8988T (cell line): ENCODE measurements around the gene SLC6A3.

Experiments used
- DNase-seq: peaks from one replicate; pipeline ENCODE4 v3.0.0; 2011

Gene SLC6A3

GRCh38 chr5:1344975-1345838 lies 100.0 kb downstream of the SLC6A3 start, which contains the start of gene CLPTM1L:
TSS of gene CLPTM1L (minus strand) at chr5:1345099. CDS start at chr5:1344841, 258 bp downstream.
- DNase-seq = peak; percentile 100

- DNase-seq = peak; percentile 76
Observed at GRCh38 chr5:1343931-1344901, 101.0 kb downstream of the SLC6A3 start.

GRCh38 chr5:1343315-1343751 lies 101.9 kb downstream of the SLC6A3 start:
- DNase-seq = no peak
